Esophagus squamous epithelium (tissue), 5 donors: ENCODE data around the gene SLC22A3. TPM values are rescaled to one million over a fixed set of nuclear protein-coding genes. Genes with fewer than 3 reads are reported as not detected.

ENCODE experiments used
- DNase-seq: peaks from one replicate; lab custom pipeline; 2025; lab: John Stamatoyannopoulos, UW
- H3K27ac ChIP-seq, 4 donors: fragments of 200-600 bp; sonication (generic); one replicate each; pipeline ENCODE4 v1.5.1; 2016 to 2019; ENCODE audit warnings: mild to moderate bottlenecking in 1 of 4
- H3K27me3 ChIP-seq, 4 donors: fragments of 200-600 bp; sonication (generic); 1 replicate in 3 of 4; 2 replicates in 1 of 4; pipeline versions ENCODE4 v1.5.1 to v1.6.0; 2017 to 2021; ENCODE audit warnings: antibody characterized with exemption in 1 of 4
- H3K36me3 ChIP-seq, 3 donors: fragments of 200-600 bp; sonication (generic); one replicate each; pipeline ENCODE4 v1.5.1; 2016 to 2019
- H3K4me1 ChIP-seq, 3 donors: fragments of 200-600 bp; sonication (generic); one replicate each; pipeline ENCODE4 v1.5.1; 2017 to 2019
- H3K4me3 ChIP-seq, 4 donors: fragments of 200-600 bp; sonication (generic); 1 replicate in 3 of 4; 2 replicates in 1 of 4; pipeline ENCODE4 v1.5.1; 2016 to 2019; ENCODE audit warnings: mild to moderate bottlenecking in 2 of 4, moderate library complexity in 1 of 4
- H3K9me3 ChIP-seq, 3 donors: fragments of 200-600 bp; sonication (generic); one replicate each; pipeline ENCODE4 v1.5.1; 2016 to 2019
- CTCF ChIP-seq, 6 experiments: fragments of 450-650 bp in 4 of 6; fragments of 200-600 bp in 2 of 6; sonication (generic) in 2 of 6; IDR thresholded peaks; one replicate each; pipeline ENCODE4 v1.5.1; 2016 to 2019; ENCODE audit warnings: antibody characterized with exemption in 6 of 6, mild to moderate bottlenecking in 4 of 6, moderate library complexity in 4 of 6
- POLR2A ChIP-seq, 4 donors: fragments of 450-650 bp; IDR thresholded peaks; one replicate each; pipeline ENCODE4 v1.6.1; 2017; ENCODE audit warnings: antibody characterized with exemption in 4 of 4, mild to moderate bottlenecking in 4 of 4, moderate library complexity in 3 of 4
- WGBS, 2 donors: methylation state at CpG; one replicate each; pipeline ENCODE4 v1.1.5; 2018; 5-methylcytosine and 5-hydroxymethylcytosine counted together
- intact Hi-C: fragments of 100-400 bp; cut with DNase I; formaldehyde crosslinking; loops from one replicate; pipeline ENCODE4 v1.15.0; 2022
- total RNA-seq, 4 donors: library from RNA; depleted of rRNA; stranded (reverse); fragments of >200 nt; gene quantifications; one replicate each; pipeline ENCODE4 v1.1.0, GENCODE V29; 2016
- donor health status: DM: yes; HTN: yes; CAD: no.

Gene SLC22A3
- total RNA-seq, 4 donors from 2014 or later: 5.5 to 14.2 (median 12.0) TPM

DNA sequence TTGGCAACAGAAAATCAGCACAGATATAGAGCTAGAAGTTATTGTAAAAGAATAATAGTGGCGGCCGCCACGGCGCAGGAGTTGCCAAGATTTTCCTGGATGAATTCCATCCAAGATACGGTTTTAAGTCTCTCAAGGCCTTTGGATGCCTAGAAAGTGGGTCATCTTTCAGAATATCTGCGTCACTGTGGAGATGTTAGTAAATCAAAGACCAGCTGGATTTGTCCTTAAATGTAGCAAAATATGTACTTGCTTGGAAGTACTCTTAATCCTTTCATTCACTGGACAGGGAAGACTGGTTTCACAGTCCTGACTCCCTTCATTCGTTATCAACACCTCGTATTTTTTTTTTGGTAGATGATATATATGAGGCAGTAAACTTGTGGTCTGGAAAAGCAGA lies 83.0 kb downstream of the SLC22A3 start:
- peaks cover 0 to 40% (median 14%) of the 10 kb centered on the region in 3 donors for H3K4me1 ChIP-seq
- intact Hi-C loops: no loop called here
- 20 to 23% methylated on average over 8 of the region's 8 CpGs for WGBS, 2 donors
- H3K27me3 ChIP-seq: no peaks in the 10 kb centered on the region
- H3K9me3 ChIP-seq: no peaks in the 10 kb centered on the region
- peak overlapping the region; percentile 43 to 82 (median 78) for H3K27ac ChIP-seq
- DNase-seq: no peak
- H3K36me3 ChIP-seq: no peaks in the 10 kb centered on the region
- TF ChIP-seq POLR2A (IDR thresholded peaks at IDR 0.05): no peak
- TF ChIP-seq CTCF (IDR thresholded peaks at IDR 0.05): no peak
- no peak overlapping the region for H3K4me3 ChIP-seq

DNA sequence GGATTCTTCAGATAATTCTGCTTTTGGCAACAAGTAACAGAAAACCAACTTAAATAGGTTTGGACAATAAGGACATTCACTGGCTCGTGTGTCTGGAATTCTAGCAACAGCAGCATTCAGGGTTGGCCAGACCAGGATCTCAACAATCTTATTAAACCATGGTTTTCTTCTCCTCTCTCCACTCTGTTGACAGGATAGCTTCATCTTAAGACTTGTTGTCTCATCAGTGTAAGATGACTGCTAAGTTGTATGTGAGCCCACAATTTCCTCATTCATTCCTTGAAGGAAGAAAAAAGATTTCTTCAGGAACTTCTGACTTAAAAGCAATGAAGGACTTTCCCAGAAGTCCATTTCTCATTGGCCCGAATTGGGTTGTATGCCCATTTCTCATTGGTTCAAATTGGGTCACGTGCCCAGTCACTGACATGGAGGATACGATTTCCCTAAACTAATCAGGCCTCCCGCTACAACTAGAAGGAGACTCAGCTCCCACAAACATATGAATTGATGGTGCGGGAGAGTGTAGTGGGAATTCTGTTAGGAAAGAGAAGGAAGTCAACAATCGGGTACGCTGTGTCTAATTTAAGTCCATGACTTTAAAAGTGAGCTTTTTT lies 83.7 kb downstream of the SLC22A3 start:
- Histone ChIP-seq H3K27ac (peak overlapping the region; percentile 43 to 77 (median 76)), H3K36me3 (no peaks in the 10 kb centered on the region), H3K4me1 (peaks cover 0 to 37% (median 14%) of the 10 kb centered on the region in 3 donors), H3K4me3 (no peak overlapping the region), H3K27me3 (no peaks in the 10 kb centered on the region), H3K9me3 (no peaks in the 10 kb centered on the region)
- intact Hi-C loops: no loop called here
- WGBS, 2 donors: 75 to 85% methylated on average over 8 of the region's 8 CpGs
- DNase-seq: no peak
- TF ChIP-seq POLR2A (IDR thresholded peaks at IDR 0.05) (no peak), CTCF (IDR thresholded peaks at IDR 0.05) (no peak)

DNA sequence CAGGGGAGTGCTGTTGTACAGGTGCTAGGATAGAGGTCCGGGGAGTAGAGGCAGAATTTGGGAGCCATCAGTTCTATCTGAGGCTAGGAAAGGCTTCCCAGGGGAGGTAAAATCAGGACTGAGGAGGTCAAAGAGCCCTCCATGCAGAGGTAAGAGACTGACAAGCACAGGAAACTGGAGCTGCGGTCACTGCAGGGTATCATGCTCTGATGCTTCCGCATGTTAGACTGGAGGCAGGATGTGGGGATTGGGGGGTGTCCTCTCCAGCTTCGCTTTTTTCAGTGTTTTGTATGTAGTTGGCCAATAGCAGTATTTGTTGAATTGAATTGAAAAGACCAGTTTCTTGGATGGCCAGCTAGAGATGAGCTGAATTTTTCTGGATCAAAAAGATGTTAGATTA lies 87.8 kb downstream of the SLC22A3 start:
- no peak overlapping the region for H3K4me3 ChIP-seq
- TF ChIP-seq POLR2A (IDR thresholded peaks at IDR 0.05): no peak
- TF ChIP-seq CTCF (IDR thresholded peaks at IDR 0.05): no peak
- H3K9me3 ChIP-seq: no peaks in the 10 kb centered on the region
- H3K27me3 ChIP-seq: no peaks in the 10 kb centered on the region
- no peak overlapping the region for H3K27ac ChIP-seq
- peaks cover 0 to 10% (median 9%) of the 10 kb centered on the region in 3 donors for H3K4me1 ChIP-seq
- no peak for DNase-seq
- no peaks in the 10 kb centered on the region for H3K36me3 ChIP-seq
- WGBS, 2 donors: 73 to 76% methylated on average over 4 of the region's 4 CpGs
- intact Hi-C loops: no loop called here

GRCh38 chr6:160437154-160437553 lies 89.0 kb downstream of the SLC22A3 start:
- intact Hi-C loops: no loop called here
- no peak overlapping the region for H3K4me3 ChIP-seq
- DNase-seq: no peak
- no peaks in the 10 kb centered on the region for H3K4me1 ChIP-seq
- 80 to 89% methylated on average over 4 of the region's 5 CpGs for WGBS, 2 donors
- H3K9me3 ChIP-seq: no peaks in the 10 kb centered on the region
- H3K36me3 ChIP-seq: no peaks in the 10 kb centered on the region
- TF ChIP-seq POLR2A (IDR thresholded peaks at IDR 0.05) (no peak), CTCF (IDR thresholded peaks at IDR 0.05) (no peak)
- no peaks in the 10 kb centered on the region for H3K27me3 ChIP-seq
- no peak overlapping the region for H3K27ac ChIP-seq

- Histone ChIP-seq H3K27me3 (no peaks in the 10 kb centered on the region), H3K4me1 (no peaks in the 10 kb centered on the region), H3K27ac (no peak overlapping the region), H3K4me3 (no peak overlapping the region), H3K36me3 (no peaks in the 10 kb centered on the region), H3K9me3 (no peaks in the 10 kb centered on the region)
- 87 to 88% methylated on average over 4 of the region's 4 CpGs for WGBS, 2 donors
- DNase-seq: no peak
- intact Hi-C loops: no loop called here
- TF ChIP-seq POLR2A (IDR thresholded peaks at IDR 0.05): no peak
- TF ChIP-seq CTCF (IDR thresholded peaks at IDR 0.05): no peak
Measured at GRCh38 chr6:160437775-160438174, 89.6 kb downstream of the SLC22A3 start.
